Uterus (tissue), 2 donors: ENCODE measurements around the gene USF1.

Experiments
- POLR2A ChIP-seq, 2 donors: fragments of 450-650 bp; IDR thresholded peaks; one replicate each; pipeline ENCODE4 v1.6.1; 2016; ENCODE audit warnings: antibody characterized with exemption in 2 of 2, mild to moderate bottlenecking in 1 of 2, moderate library complexity in 1 of 2
- TF ChIP-seq, protein P1 (sequence below), 4 experiments: fragments of 200-600 bp in 2 of 4; fragments of 450-650 bp in 2 of 4; sonication (generic) in 2 of 4; IDR thresholded peaks; one replicate each; pipeline ENCODE4 v1.5.1; 2016 to 2019; ENCODE audit warnings: antibody characterized with exemption in 4 of 4, mild to moderate bottlenecking in 2 of 4, moderate library complexity in 1 of 4

DNA sequence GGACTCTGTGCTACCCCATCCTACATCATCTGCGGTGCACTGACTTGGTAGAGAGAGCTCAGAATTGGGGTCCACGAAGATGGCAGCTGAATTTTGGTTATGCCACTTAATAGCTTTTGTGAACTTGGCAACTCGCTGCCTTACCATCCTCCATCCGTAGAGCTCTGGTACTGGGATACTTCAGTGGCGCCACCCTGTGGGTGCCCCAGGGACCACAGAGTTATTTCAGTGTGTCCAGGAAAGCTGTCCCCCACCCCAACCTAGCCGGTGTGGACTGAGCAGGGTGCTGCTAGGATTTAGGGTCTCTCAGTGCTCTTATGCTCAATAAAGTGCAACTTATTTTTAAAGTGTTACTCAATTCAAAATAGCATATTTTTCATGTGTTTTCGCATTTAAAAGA is 9.0 kb upstream of the USF1 start:
- TF ChIP-seq, protein P1, sequence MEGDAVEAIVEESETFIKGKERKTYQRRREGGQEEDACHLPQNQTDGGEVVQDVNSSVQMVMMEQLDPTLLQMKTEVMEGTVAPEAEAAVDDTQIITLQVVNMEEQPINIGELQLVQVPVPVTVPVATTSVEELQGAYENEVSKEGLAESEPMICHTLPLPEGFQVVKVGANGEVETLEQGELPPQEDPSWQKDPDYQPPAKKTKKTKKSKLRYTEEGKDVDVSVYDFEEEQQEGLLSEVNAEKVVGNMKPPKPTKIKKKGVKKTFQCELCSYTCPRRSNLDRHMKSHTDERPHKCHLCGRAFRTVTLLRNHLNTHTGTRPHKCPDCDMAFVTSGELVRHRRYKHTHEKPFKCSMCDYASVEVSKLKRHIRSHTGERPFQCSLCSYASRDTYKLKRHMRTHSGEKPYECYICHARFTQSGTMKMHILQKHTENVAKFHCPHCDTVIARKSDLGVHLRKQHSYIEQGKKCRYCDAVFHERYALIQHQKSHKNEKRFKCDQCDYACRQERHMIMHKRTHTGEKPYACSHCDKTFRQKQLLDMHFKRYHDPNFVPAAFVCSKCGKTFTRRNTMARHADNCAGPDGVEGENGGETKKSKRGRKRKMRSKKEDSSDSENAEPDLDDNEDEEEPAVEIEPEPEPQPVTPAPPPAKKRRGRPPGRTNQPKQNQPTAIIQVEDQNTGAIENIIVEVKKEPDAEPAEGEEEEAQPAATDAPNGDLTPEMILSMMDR (IDR thresholded peaks at IDR 0.05): no peak
- no peak for TF ChIP-seq POLR2A (IDR thresholded peaks at IDR 0.05)
